CD14-positive monocyte (primary cell): Measurements from ENCODE around the gene LRWD1. TPM values are rescaled to one million over a fixed set of nuclear protein-coding genes. Genes with fewer than 3 reads are reported as not detected.
A peak's percentile ranks its signal among the peaks of the same experiment; 100 is the strongest.
"Not testable (repeated sequence)": the region's sequence is repeated elsewhere in the genome, so short reads cannot be mapped to it uniquely, and the experiment has no call there.

ENCODE experiments used
- DNase-seq, 3 donors: peaks; one replicate each; pipeline ENCODE4 v3.0.0-alpha.2; 2011 to 2022
- H2AFZ ChIP-seq: 2 replicates; pipeline ENCODE4 v1.6.0; 2012; ENCODE audit warnings: mild to moderate bottlenecking, low read depth, low read length, inconsistent platforms; ENCODE audit not compliant: insufficient read depth, poor library complexity, severe bottlenecking
- H3K27ac ChIP-seq, 2 donors: 1 replicate in 1 of 2; 2 replicates in 1 of 2; pipeline ENCODE4 v1.5.1; 2012 to 2013; ENCODE audit warnings: low read length in 2 of 2, control low read depth in 1 of 2, inconsistent platforms in 1 of 2, low read depth in 1 of 2, mild to moderate bottlenecking in 1 of 2
- H3K27me3 ChIP-seq, 2 donors: one replicate each; pipeline versions ENCODE4 v1.6.0 to v1.6.1; 2011 to 2013; ENCODE audit warnings: low read length in 2 of 2; ENCODE audit not compliant: control insufficient read depth in 2 of 2, insufficient read depth in 2 of 2
- H3K36me3 ChIP-seq, 2 donors: replicated peaks in 1 of 2; 1 replicate in 1 of 2; 2 replicates in 1 of 2; pipeline versions ENCODE4 v1.5.1 to v1.6.1; 2012 to 2013; ENCODE audit warnings: low read length in 2 of 2, control low read depth in 1 of 2, inconsistent platforms in 1 of 2, mild to moderate bottlenecking in 1 of 2; ENCODE audit not compliant: insufficient read depth in 2 of 2, control insufficient read depth in 1 of 2
- H3K4me1 ChIP-seq, 2 donors: 1 replicate in 1 of 2; 2 replicates in 1 of 2; pipeline versions ENCODE4 v1.5.1 to v1.6.1; 2012 to 2013; ENCODE audit warnings: low read length in 2 of 2, control low read depth in 1 of 2, inconsistent platforms in 1 of 2, mild to moderate bottlenecking in 1 of 2, moderate library complexity in 1 of 2; ENCODE audit not compliant: insufficient read depth in 2 of 2, control insufficient read depth in 1 of 2
- H3K4me2 ChIP-seq: replicated peaks from 2 replicates; pipeline ENCODE3; 2012; ENCODE audit warnings: low read length, moderate library complexity, mild to moderate bottlenecking; ENCODE audit not compliant: poor library complexity, severe bottlenecking; ENCODE audit errors: extremely low read depth
- H3K4me3 ChIP-seq, 3 experiments: fragments of 200-600 bp in 1 of 3; sonication (generic) in 1 of 3; replicated peaks in 1 of 3; 1 replicate in 2 of 3; 2 replicates in 1 of 3; pipeline ENCODE4 v1.5.1; 2011 to 2013; ENCODE audit warnings: low read length in 3 of 3, mild to moderate bottlenecking in 3 of 3, control low read depth in 2 of 3, low read depth in 2 of 3, inconsistent platforms in 1 of 3, moderate library complexity in 1 of 3
- H3K79me2 ChIP-seq: 2 replicates; pipeline ENCODE4 v1.6.0; 2012; ENCODE audit warnings: mild to moderate bottlenecking, control low read depth, inconsistent platforms, low read length, moderate library complexity; ENCODE audit not compliant: insufficient read depth
- H3K9ac ChIP-seq: 2 replicates; pipeline ENCODE4 v1.6.0; 2017; ENCODE audit warnings: low read length, mild to moderate bottlenecking; ENCODE audit not compliant: insufficient read depth, poor library complexity, severe bottlenecking
- H3K9me3 ChIP-seq, 2 donors: replicated peaks in 1 of 2; 1 replicate in 1 of 2; 2 replicates in 1 of 2; pipeline versions ENCODE4 v1.5.1 to v1.6.1; 2012 to 2013; ENCODE audit warnings: low read length in 2 of 2, control low read depth in 1 of 2; ENCODE audit not compliant: control insufficient read depth in 1 of 2, insufficient read depth in 1 of 2
- H4K20me1 ChIP-seq: 2 replicates; pipeline ENCODE4 v1.6.0; 2012; ENCODE audit warnings: mild to moderate bottlenecking, low read length, control low read depth, moderate library complexity; ENCODE audit not compliant: insufficient read depth
- H3K27ac Mint-ChIP-seq, 7 donors: one replicate each; pipeline ENCODE4 v1.8.0; 2020; ENCODE audit warnings: mild to moderate bottlenecking in 7 of 7, mixed read lengths in 7 of 7, moderate library complexity in 6 of 7, inconsistent platforms in 2 of 7
- H3K27me3 Mint-ChIP-seq, 3 donors: one replicate each; pipeline ENCODE4 v1.8.0; 2021 to 2022; ENCODE audit warnings: low read depth in 3 of 3, mild to moderate bottlenecking in 3 of 3, mixed read lengths in 3 of 3, moderate library complexity in 3 of 3, inconsistent platforms in 1 of 3
- H3K36me3 Mint-ChIP-seq, 2 donors: one replicate each; pipeline ENCODE4 v1.8.0; 2020; ENCODE audit warnings: mixed read lengths in 2 of 2, inconsistent platforms in 1 of 2, mild to moderate bottlenecking in 1 of 2
- H3K4me1 Mint-ChIP-seq: one replicate; pipeline ENCODE4 v1.8.0; 2020; ENCODE audit warnings: mild to moderate bottlenecking, mixed read lengths
- H3K4me3 Mint-ChIP-seq, 2 donors: one replicate each; pipeline ENCODE4 v1.8.0; 2020; ENCODE audit warnings: mild to moderate bottlenecking in 2 of 2, mixed read lengths in 2 of 2, moderate library complexity in 1 of 2
- H3K9me3 Mint-ChIP-seq, 7 donors: one replicate each; pipeline ENCODE4 v1.8.0; 2020 to 2022; ENCODE audit warnings: mixed read lengths in 7 of 7, mild to moderate bottlenecking in 6 of 7, moderate library complexity in 6 of 7, inconsistent platforms in 2 of 7
- WGBS: methylation state at CpG from one replicate; pipeline ENCODE4 v1.1.5; 2013; ENCODE audit warnings: missing lambda C conversion rate; ENCODE audit not compliant: insufficient coverage; 5-methylcytosine and 5-hydroxymethylcytosine counted together
- intact Hi-C, 2 donors: fragments of 100-400 bp; cut with micrococcal nuclease; formaldehyde crosslinking; loops; one replicate each; pipeline versions ENCODE4 v1.15.0 to v1.15.1; 2023
- polyA plus RNA-seq, 3 donors: library from polyadenylated mRNA; depleted of rRNA in 1 of 3; unstranded in 2 of 3; stranded (reverse) in 1 of 3; fragments of 300-500 nt in 2 of 3; fragments of >200 nt in 1 of 3; fragmentation: Illumina TruSeq in 2 of 3; gene quantifications; 1 replicate in 2 of 3; 2 replicates in 1 of 3; pipeline ENCODE4 v1.2.3, GENCODE V29; 2012 to 2021

Gene LRWD1
- polyA plus RNA-seq, 3 donors, result 5.4 to 10.7 (median 6.1) TPM

DNA sequence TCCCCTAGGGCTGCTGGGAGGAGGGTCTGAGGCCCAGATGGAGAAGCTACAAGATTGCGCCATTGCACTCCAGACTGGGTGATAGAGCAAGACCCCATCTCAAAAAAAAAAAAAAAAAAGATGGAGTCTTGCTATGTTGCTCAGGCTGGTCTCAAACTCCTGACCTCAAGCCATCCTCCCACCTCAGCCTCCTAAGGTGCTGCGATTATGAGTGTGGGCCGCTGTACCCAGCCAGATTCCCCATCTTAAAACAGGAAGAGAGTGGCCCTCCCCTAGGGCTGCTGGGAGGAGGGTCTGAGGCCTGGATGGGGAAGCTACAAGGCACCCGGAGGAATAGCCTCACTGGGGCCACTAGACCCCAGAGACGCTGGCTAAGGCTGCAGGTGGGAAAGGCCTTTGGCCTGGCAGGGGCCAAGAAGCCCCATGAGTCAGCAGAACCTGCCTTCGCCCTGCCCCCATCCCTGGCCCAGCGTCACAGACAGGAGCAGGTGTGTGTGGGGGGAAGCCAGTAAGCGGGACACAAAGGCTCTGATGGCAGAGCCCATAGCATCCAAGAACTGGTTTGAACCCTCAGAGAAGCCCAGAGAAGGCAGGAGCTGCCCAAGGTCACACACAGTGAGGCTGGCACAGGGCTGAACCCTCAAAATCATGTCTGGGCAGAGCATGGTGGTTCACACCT lies 42.8 kb downstream of the LRWD1 start:
- H3K4me1 ChIP-seq, H3K4me3 Mint-ChIP-seq, H3K9ac ChIP-seq, H3K4me1 Mint-ChIP-seq, H3K79me2 ChIP-seq, H3K36me3 ChIP-seq, H3K27ac ChIP-seq, H3K36me3 Mint-ChIP-seq, intact Hi-C loops, H3K4me3 ChIP-seq, H4K20me1 ChIP-seq, H3K4me2 ChIP-seq, H3K9me3 ChIP-seq, H2AFZ ChIP-seq, H3K27ac Mint-ChIP-seq, H3K9me3 Mint-ChIP-seq, H3K27me3 ChIP-seq, H3K27me3 Mint-ChIP-seq, DNase-seq: not testable (repeated sequence)
- no CpG with 5 or more reads among the region's 8 CpGs for WGBS

DNA sequence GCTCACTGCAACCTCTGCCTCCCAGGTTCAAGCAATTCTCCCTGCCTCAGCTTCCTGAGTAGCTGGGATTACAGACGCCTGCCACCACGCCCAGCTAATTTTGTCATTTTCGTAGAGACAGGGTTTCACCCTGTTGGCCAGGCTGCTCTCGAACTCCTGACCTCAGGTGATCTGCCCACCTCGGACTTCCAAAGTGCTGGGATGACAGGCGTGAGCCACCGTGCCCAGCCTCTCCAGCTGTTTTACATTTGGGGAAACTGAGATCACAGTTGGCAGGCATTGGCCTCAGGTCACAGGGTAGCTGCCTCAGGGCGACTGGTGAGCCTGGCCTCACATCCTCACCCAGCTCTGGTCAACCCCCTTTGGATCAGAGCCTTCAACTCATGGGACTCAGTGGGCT lies 45.8 kb downstream of the LRWD1 start:
- H4K20me1 ChIP-seq, intact Hi-C loops, H3K4me3 Mint-ChIP-seq, H2AFZ ChIP-seq, H3K4me3 ChIP-seq, H3K36me3 ChIP-seq, H3K9me3 ChIP-seq, H3K27ac Mint-ChIP-seq, H3K4me2 ChIP-seq, H3K9ac ChIP-seq, H3K79me2 ChIP-seq, H3K4me1 Mint-ChIP-seq, H3K9me3 Mint-ChIP-seq, H3K27ac ChIP-seq, H3K36me3 Mint-ChIP-seq, H3K27me3 Mint-ChIP-seq, DNase-seq, H3K27me3 ChIP-seq: not testable (repeated sequence)
- no CpG with 5 or more reads among the region's 8 CpGs for WGBS
- peaks cover 9 to 12% of the 10 kb centered on the region in 2 donors for H3K4me1 ChIP-seq

DNA sequence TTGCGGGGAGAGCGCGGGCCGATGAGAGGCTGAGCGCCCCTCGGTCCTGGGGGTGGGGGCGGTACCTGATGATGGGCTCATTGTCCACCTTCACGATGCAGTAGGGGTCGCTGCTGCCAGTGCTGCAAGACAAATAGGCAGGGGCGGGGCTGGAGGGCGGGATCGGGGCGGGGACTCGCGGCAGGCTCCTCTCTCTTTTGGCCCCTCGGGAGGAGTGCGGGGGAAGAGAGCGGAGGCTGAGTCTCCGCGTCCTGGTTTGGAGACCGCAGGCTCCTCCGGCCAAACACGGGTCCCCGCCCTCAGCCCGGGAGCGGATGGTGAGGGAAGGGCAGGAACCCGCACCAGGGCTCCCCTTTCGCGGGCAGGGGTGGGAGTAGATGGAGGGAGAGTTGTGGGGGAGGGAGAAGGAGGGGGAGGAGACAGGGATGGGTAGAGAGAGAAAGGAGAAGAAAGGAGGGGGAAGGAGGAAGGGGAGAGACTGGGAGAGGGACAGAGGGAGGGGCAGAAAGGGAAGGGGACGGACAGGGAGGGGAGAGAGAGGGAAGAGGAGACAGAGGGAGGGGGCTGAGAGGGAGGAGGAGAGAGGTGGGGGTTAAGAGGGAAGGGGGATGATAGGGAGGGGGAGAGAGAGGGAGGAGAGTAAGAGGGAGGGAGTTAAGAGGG lies 47.2 kb downstream of the LRWD1 start:
- not testable (repeated sequence) for H3K4me3 Mint-ChIP-seq, H3K4me1 Mint-ChIP-seq
- peak overlapping the region; percentile 47 for H3K4me2 ChIP-seq

DNA sequence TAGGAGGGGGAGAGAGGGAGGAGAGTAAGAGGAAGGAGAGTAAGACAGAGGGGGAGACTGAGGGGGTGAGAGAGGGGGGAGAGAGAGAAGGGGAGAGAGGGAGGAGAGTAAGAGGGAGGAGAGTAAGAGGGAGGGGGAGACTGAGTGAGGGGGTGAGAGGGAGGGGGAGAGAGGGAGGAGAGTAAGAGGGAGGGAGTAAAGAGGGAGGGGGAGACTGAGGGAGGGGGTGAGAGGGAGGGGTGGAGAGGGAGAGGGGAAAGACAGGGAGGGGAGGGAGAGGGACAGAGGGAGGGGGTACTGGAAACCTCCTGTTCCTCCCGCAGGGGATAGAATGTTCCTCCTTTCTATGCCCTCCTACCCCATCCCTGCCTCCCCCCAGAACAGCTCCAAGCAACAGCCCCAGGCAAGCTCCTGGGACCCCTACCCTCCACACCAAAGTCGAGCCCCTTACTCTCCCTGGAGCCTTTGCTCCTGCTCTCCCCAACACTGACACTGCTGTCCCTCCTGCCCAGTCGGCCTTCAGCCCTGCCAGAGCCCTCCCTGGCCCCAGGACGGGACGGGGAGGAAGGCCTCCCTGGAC lies 47.9 kb downstream of the LRWD1 start:
- H3K79me2 ChIP-seq, H3K27me3 ChIP-seq, H3K4me1 ChIP-seq, H3K36me3 Mint-ChIP-seq, intact Hi-C loops, H3K36me3 ChIP-seq, H3K9me3 Mint-ChIP-seq, H4K20me1 ChIP-seq, H3K27me3 Mint-ChIP-seq, H3K9me3 ChIP-seq, H3K4me1 Mint-ChIP-seq: not testable (repeated sequence)
- peak overlapping the region; percentile 21 for H2AFZ ChIP-seq
- H3K27ac ChIP-seq, result peak overlapping the region; percentile 61 to 78
- Mint-ChIP-seq H3K4me3 (peak overlapping the region; percentile 58 to 74), H3K27ac (peak overlapping the region; percentile 73 to 90 (median 83))
- WGBS, result 10% methylated on average over 2 of the region's 5 CpGs
- peak overlapping the region; percentile 8 to 71 (median 23) for H3K4me3 ChIP-seq
- H3K4me2 ChIP-seq, result peak overlapping the region; percentile 47
- H3K9ac ChIP-seq, result peak overlapping the region; percentile 32
- DNase-seq, result peak; percentile 2 to 46 (median 25)

More for the DNA sequence above, 47.2 kb downstream of the LRWD1 start:
- H3K27ac ChIP-seq, result peak overlapping the region in 1 of 2 donors; percentile 78
- peak overlapping the region; percentile 32 for H3K9ac ChIP-seq
- H3K27ac Mint-ChIP-seq, H3K36me3 ChIP-seq, H4K20me1 ChIP-seq, DNase-seq, H2AFZ ChIP-seq, H3K27me3 ChIP-seq, H3K9me3 Mint-ChIP-seq, H3K9me3 ChIP-seq, H3K79me2 ChIP-seq, H3K36me3 Mint-ChIP-seq, H3K27me3 Mint-ChIP-seq, intact Hi-C loops: not testable (repeated sequence)
- H3K4me1 ChIP-seq, result peaks cover 9 to 12% of the 10 kb centered on the region in 2 donors
- H3K4me3 ChIP-seq, result peak overlapping the region in 1 of 3 experiments; percentile 71
- WGBS, result no CpG with 5 or more reads among the region's 30 CpGs
